ENCODE measurements around the gene LMBR1. TPM values are rescaled to one million over a fixed set of nuclear protein-coding genes. Genes with fewer than 3 reads are reported as not detected.

The LMBR1 gene
- total and polyA plus RNA-seq, 4 donors: 11.2 to 35.7 (median 17.9) TPM

- 93% methylated on average over 2 of the region's 2 CpGs for WGBS
- H3K27ac ChIP-seq (ENCODE audit: low read depth in 1 of 2, low read length in 2 of 2): no peak overlapping the region
Observed at GRCh38 chr7:156843157-156843556, 49.8 kb downstream of the LMBR1 start.

GRCh38 chr7:156842740-156843140 lies 50.2 kb downstream of the LMBR1 start:
- 81% methylated on average over 2 of the region's 2 CpGs for WGBS
- TF ChIP-seq HNF4G (IDR thresholded peaks at IDR 0.05) (no peak), SP1 (IDR thresholded peaks at IDR 0.05) (no peak), FOXA2 (IDR thresholded peaks at IDR 0.05) (no peak), ATF3 (IDR thresholded peaks at IDR 0.05) (no peak), TAF1 (conservative IDR thresholded peaks at IDR 0.05) (no peak), NR2F2 (IDR thresholded peaks at IDR 0.05) (no peak), YY1 (IDR thresholded peaks at IDR 0.05) (no peak), REST (IDR thresholded peaks at IDR 0.05) (no peak), ZBTB33 (IDR thresholded peaks at IDR 0.05) (no peak), RAD21 (IDR thresholded peaks at IDR 0.05) (no peak)

More at GRCh38 chr7:156843157-156843556, 49.8 kb downstream of the LMBR1 start:
- Histone ChIP-seq H3K4me3 (ENCODE audit: low read depth in 1 of 3, low read length in 3 of 3) (no peak overlapping the region), H3K9ac (ENCODE audit: low read depth in 1 of 2, low read length in 2 of 2) (no peak overlapping the region), H3K9me3 (ENCODE audit: control insufficient read depth in 4 of 4, low read length in 3 of 4) (no peaks in the 10 kb centered on the region), H3K4me1 (ENCODE audit: control insufficient read depth in 4 of 4, insufficient read depth in 4 of 4, low read length in 3 of 4) (no peaks in the 10 kb centered on the region), H3K27me3 (ENCODE audit: control insufficient read depth in 4 of 4, insufficient read depth in 4 of 4, low read length in 3 of 4) (no peaks in the 10 kb centered on the region), H3K36me3 (ENCODE audit: control insufficient read depth in 4 of 4, insufficient read depth in 3 of 4, low read depth in 1 of 4, low read length in 3 of 4) (no peaks in the 10 kb centered on the region)
- no peak for DNase-seq (ENCODE audit: low spot score)
- no peak for TF ChIP-seq FOXA1 (IDR thresholded peaks at IDR 0.05)
- TF ChIP-seq ZBTB33 (IDR thresholded peaks at IDR 0.05): no peak
- no peak for TF ChIP-seq MAX (IDR thresholded peaks at IDR 0.05)
- no peak for TF ChIP-seq REST (IDR thresholded peaks at IDR 0.05)
- no peak for TF ChIP-seq NR2F2 (IDR thresholded peaks at IDR 0.05)
- no peak for TF ChIP-seq RXRA (IDR thresholded peaks at IDR 0.05)
- no peak for TF ChIP-seq GABPA (IDR thresholded peaks at IDR 0.05 in 1 of 2, conservative IDR thresholded peaks at IDR 0.05 in 1 of 2)
- TF ChIP-seq HNF4A (conservative IDR thresholded peaks at IDR 0.05): no peak
- no peak for TF ChIP-seq JUND (IDR thresholded peaks at IDR 0.05)
- TF ChIP-seq FOXA2 (IDR thresholded peaks at IDR 0.05): no peak
- TF ChIP-seq HNF4G (IDR thresholded peaks at IDR 0.05): no peak
- TF ChIP-seq TAF1 (conservative IDR thresholded peaks at IDR 0.05): no peak

More at GRCh38 chr7:156842740-156843140, 50.2 kb downstream of the LMBR1 start:
- no peak overlapping the region for H3K4me3 ChIP-seq (ENCODE audit: low read depth in 1 of 3, low read length in 3 of 3)
- H3K36me3 ChIP-seq (ENCODE audit: control insufficient read depth in 4 of 4, insufficient read depth in 3 of 4, low read depth in 1 of 4, low read length in 3 of 4): no peaks in the 10 kb centered on the region
- no peaks in the 10 kb centered on the region for H3K9me3 ChIP-seq (ENCODE audit: control insufficient read depth in 4 of 4, low read length in 3 of 4)
- no peak overlapping the region for H3K9ac ChIP-seq (ENCODE audit: low read depth in 1 of 2, low read length in 2 of 2)
- H3K4me1 ChIP-seq (ENCODE audit: control insufficient read depth in 4 of 4, insufficient read depth in 4 of 4, low read length in 3 of 4): no peaks in the 10 kb centered on the region
- no peak overlapping the region for H3K27ac ChIP-seq (ENCODE audit: low read depth in 1 of 2, low read length in 2 of 2)
- no peaks in the 10 kb centered on the region for H3K27me3 ChIP-seq (ENCODE audit: control insufficient read depth in 4 of 4, insufficient read depth in 4 of 4, low read length in 3 of 4)
- no peak for DNase-seq (ENCODE audit: low spot score)
